HG02798 (cell line): ENCODE data around the gene HSPA12A.

Source experiments
- ATAC-seq: cut with Tn5 transposase; IDR thresholded peaks from one replicate; pipeline ENCODE4 v1.9.1; 2021; ENCODE audit warnings: mild to moderate bottlenecking; ENCODE audit not compliant: unreplicated experiment, poor library complexity

Gene HSPA12A

GRCh38 chr10:116698364-116698763 lies 44.0 kb downstream of the HSPA12A start:
- no peak for ATAC-seq

GRCh38 chr10:116697816-116698215 lies 44.5 kb downstream of the HSPA12A start:
- no peak for ATAC-seq

GRCh38 chr10:116696919-116697318 lies 45.4 kb downstream of the HSPA12A start:
- ATAC-seq, result peak; percentile 52

GRCh38 chr10:116694927-116695268 lies 47.5 kb downstream of the HSPA12A start:
- ATAC-seq, result no peak

DNA sequence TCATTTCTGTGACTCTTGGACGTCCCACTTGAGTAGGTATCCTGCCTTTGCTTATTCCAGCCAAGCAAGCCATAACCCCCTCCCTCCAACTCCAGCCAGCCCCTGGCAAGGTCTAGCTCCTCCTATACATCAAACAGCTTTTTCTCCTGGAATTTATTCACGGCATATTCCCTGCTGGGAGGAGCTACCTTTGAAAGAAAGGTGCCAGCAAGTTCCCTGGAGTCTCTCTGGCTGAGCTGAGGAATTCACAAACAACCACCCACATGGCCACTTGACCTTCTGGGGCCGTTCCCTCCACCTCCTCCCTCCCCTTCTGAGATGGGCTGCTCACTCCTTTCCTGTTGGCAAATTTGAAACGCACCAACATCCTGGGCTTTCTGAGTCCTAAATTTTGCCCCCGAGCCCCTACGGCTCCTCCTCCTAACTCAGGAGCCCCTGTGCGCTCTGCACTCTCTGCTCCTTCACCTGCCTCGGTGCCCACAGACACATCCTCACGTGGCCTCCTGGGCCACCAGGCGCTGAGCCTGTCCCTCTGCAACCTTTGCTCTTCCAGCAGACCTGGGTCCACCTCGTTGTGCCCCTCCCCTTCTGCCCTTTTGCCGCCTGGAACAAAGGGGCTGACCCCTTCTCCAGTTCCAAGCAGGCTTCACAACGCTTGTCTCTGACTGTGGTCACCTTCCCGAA lies 48.0 kb downstream of the HSPA12A start:
- ATAC-seq, result no peak

DNA sequence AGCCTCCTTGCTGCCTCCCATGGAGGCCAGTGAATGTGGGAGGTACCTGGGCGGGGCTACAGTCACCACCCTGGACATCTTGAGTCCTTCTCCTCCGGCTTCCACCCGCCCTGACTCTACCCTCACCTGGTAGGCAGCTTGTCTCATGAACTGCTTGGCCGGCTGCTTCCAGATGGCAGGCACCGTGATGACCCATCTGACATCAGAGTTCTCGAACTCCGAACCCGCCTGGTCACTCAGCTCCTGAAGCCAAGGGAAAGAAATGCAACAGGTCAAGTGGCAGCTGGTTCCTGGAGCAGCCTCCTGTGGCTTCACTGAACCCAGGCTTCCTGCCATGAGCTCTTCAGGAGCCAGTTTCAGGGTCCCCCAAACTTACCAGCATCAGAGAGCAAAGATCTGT lies 50.1 kb downstream of the HSPA12A start:
- ATAC-seq, result no peak

DNA sequence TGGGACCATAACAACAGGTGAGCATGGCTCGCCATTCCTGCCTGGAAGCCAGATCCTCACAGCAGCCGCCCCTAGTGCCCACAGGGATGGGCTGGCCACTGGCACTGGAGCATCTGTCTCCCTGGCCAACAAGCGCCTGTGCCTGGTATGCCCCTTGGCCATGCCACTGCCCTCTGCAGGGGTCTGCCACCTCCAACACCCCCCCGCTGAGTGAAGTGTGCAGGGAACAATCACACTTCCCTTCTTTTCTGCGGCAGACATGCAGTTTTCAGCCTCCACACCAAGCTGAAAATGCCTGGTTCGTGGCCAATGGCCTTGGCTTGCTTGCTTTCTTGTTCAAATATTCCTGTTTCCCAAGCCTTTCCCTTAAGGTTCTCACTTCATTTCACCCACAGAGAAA lies 50.7 kb downstream of the HSPA12A start:
- ATAC-seq, result no peak

GRCh38 chr10:116690356-116691322 lies 51.7 kb downstream of the HSPA12A start:
- ATAC-seq, result no peak

DNA sequence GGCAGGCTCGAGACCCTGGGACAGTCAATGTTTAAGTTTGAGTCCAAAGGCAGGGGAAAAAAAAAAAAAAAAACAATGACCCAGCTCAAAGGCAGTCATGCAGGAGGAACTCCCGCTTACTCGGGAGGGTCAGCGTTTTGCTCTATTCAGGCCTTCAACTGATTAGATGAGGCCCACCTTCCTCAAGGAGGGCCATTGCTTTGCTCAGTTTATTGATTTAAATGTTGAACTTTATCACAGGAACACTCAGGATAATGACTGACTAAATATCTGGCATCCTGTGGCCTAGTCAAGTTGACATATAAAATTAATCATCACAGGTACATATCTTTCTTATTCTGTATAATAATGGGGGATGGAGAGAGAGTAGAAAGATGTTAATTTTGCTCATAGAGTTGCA lies 52.6 kb downstream of the HSPA12A start:
- no peak for ATAC-seq

DNA sequence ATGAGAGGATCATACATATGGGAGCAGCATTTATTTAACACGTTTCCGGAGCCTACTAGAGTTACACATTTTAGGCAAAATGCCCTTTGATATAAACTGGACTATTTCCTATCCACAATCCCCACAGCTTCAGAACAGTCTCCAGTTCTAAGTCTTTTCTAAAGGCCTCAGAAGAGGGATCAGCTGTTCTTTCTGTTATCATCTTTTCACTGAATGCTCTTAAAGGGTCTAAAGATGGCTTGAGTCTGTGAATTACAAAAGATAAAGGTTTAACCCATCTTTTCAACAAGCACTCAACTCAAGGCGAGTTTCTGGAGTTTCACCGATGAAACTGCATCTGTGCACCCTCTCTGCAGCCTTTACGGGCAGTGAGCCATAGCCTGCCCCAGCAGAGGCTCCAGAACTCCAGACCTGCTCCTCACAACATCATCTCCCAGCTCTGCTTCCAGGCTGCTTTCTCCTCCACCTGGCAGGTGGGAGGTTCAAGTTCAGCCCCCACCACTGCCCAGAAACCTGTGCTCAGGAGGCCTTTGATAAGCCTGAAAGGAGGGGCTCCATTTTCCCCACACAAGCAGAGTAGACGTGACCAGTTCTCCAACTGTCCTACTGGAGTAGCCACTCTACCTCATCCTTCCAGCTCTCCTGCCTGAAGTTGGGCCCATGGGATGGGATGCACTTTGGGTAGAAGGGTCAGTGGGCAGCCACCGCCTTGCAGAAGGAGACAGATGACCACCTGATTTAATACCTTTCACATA lies 53.4 kb downstream of the HSPA12A start:
- no peak for ATAC-seq

- no peak for ATAC-seq
Observed at GRCh38 chr10:116688241-116688711, 54.1 kb downstream of the HSPA12A start.

GRCh38 chr10:116687633-116688032 lies 54.7 kb downstream of the HSPA12A start:
- no peak for ATAC-seq

- no peak for ATAC-seq
Observed at GRCh38 chr10:116686632-116687031, 55.7 kb downstream of the HSPA12A start.

DNA sequence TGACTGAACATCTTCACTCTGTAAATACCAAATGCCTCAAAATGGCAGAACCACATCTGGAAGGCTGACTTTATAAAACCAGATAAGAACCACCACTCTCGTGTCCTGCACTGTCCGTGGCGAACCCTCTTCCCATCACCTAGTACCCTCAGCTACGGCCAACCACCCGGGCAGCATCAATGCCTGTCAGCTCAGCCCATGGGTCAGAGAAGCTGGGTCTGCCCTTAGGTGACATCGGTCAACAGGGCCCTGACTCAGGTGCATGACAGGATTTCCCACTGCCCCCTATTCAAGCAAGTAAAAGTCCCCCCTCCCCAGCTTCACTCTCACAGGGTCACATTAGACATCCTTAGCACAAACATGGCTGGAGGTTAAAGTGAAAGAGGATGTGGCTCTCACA lies 56.6 kb downstream of the HSPA12A start:
- ATAC-seq, result no peak

DNA sequence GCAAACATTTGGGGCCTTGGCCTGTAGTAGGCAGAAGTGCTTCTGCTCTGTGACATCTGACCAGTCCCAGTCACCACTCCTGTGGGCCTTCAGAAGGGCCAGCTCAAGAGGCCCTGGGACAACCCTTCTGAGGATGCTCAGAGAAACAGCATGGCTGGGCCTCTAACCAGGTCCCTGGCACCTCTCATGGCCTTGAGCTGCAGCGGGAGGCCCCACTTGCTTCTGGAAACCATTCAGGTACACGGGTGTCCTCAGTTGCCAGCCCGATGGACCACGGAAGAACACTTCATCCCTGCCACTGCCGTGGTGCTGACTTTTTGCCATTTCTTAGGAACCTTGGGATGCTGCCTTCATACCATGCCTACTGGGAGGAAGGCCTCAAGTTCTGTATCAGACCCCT lies 57.6 kb downstream of the HSPA12A start:
- ATAC-seq, result no peak

DNA sequence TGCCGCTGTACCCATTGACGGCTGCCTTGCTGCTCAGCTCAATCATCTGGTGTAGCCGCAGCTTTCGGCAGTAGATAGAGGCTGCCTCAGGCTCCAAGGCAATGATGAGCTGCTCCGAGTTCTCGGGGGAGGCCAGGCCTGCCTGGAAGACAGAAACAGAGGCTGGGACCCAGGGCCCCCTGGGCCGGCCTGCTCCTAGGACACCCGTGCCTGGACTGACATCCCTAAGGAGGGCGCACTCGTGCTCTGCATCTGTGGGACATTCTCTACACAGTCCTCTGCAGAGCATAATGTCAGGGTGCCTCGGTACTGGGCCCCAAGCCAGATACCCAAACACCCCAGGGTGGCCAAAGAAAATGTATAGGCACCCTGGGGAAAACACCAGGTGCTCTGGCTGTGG lies 58.5 kb downstream of the HSPA12A start:
- no peak for ATAC-seq

DNA sequence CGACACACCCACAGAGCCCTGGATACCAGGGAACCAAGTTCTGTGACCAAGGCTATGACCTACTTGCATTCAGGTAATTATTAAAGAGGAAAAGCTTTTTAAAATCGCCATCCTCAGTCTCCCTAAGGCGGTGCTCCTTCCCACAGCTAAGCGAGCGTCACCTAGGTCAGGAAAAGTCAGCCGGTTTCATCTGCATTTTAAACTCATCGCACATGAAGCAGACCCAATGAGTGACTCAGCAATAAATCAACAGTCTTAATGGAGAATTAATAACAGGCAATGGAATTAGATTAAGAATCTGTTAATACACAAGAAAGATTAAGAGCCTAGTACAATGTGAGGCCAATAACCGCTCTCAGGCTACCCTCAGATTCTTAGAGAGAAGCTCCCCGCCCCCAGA lies 59.2 kb downstream of the HSPA12A start:
- ATAC-seq, result no peak

DNA sequence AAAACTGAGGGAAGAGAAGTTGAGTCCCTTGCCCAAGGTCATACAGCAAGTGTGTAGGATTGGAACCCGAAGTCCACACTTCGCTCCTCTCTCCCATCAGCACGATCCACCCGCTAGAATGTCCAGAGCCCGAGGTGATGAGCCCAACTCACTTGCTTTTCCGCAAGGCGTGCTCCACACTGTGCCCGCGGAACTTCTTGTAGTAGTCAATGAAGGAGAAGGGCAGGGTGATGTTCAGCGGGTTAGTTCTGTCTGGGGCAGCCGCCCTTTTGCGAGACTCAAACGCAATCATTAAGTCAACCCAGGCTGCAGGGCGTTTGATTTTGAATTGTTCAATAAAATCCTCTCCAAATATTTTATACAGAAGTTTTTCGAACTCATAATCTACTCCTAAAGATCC lies 63.0 kb downstream of the HSPA12A start:
- ATAC-seq, result no peak

- no peak for ATAC-seq
Observed at GRCh38 chr10:116676633-116677032, 65.7 kb downstream of the HSPA12A start.

DNA sequence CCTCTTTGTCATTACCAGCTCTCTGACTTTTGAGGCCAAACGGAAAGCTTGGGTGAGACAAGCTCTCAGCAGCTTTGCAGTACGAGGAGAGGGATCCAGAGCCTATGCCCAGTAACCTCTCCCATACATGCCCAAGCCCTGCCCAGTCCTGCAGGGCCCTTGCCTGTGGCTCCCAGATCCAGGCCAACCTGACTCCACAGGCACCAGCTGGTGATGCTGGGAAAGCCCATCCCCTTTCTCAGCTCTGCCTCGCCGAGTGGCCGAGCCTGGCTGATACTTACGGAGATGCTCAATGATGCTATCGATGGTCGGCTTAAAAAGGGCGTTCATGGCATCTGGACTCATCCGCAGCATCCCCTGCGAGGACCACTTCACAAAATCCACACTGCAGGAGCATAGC lies 66.2 kb downstream of the HSPA12A start:
- no peak for ATAC-seq

DNA sequence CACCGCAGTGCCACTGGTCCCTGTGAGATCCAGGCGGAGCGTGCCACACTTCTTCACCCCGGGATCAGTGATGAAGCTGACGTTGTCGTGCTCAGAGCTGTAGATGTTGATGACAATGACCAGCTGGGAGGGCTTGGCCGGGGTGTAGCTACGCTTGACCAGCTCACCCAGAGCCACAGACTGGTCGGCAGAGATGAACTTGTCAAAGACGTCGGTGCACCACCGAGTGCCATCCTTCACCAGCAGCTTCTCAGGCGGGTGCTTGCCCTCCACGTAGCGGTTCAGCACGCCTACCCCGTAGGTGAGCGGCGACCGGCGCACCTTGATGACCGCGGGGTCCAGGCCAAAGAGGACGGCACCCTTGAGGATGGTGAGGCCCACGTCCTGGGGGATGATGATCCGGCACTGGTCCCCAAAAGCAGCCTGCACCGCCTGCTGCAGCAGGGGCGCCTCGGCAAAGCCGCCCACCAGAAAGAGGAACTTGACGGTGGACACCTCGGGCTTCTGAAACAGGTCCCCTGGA lies 67.4 kb downstream of the HSPA12A start:
- no peak for ATAC-seq
